Activated CD4-positive, alpha-beta memory T cell treated with anti-CD3 and anti-CD28 coated beads, Interleukin-2, amount 10 ng/mL, durations not matched to agents 7 days and 5 days (primary cell): ENCODE results near the gene ENPEP. TPM values are rescaled to one million over a fixed set of nuclear protein-coding genes. Genes with fewer than 3 reads are reported as not detected.
"Not testable (repeated sequence)": the region's sequence is repeated elsewhere in the genome, so short reads cannot be mapped to it uniquely, and the experiment has no call there.

Experiments
- CTCF ChIA-PET: fragments of 350-600 bp; sonication (Branson Sonifier 250); formaldehyde crosslinking; loops from one replicate; lab custom pipeline; 2021; ENCODE audit warnings: antibody characterized with exemption, inconsistent platforms; lab: Charles Lee
- POLR2A ChIA-PET: fragments of 350-600 bp; sonication (Branson Sonifier 250); formaldehyde crosslinking; loops from one replicate; lab custom pipeline; 2021; ENCODE audit warnings: antibody characterized with exemption; lab: Charles Lee
- DNase-seq: peaks from one replicate; pipeline ENCODE4 v3.0.0-alpha.2; 2020
- H3K27ac Mint-ChIP-seq: one replicate; pipeline ENCODE4 v1.8.0; 2021; ENCODE audit warnings: mild to moderate bottlenecking, mixed read lengths
- H3K27me3 Mint-ChIP-seq: one replicate; pipeline ENCODE4 v1.8.0; 2021; ENCODE audit warnings: mixed read lengths
- H3K36me3 Mint-ChIP-seq: one replicate; pipeline ENCODE4 v1.8.0; 2021; ENCODE audit warnings: low read depth, mixed read lengths
- H3K4me1 Mint-ChIP-seq: one replicate; pipeline ENCODE4 v1.8.0; 2021; ENCODE audit warnings: mixed read lengths
- H3K4me3 Mint-ChIP-seq: one replicate; pipeline ENCODE4 v1.8.0; 2021; ENCODE audit warnings: mild to moderate bottlenecking, mixed read lengths
- H3K9me3 Mint-ChIP-seq: one replicate; pipeline ENCODE4 v1.8.0; 2021; ENCODE audit warnings: mixed read lengths
- total RNA-seq, 2 experiments: library from RNA; stranded (reverse); gene quantifications; one replicate each; pipeline ENCODE4 v1.2.3, GENCODE V29; 2021

The ENPEP gene
- total RNA-seq, 2 experiments from 2014 or later: 0.15 to 0.65 TPM

- no peak overlapping the region for H3K4me3 Mint-ChIP-seq
- CTCF ChIA-PET: interaction anchor here (1.1 kb wide), 2 partner anchors 25 to 45 kb away, joined by 3 read pairs; no protein-coding TSS in a partner anchor
- no peaks in the 10 kb centered on the region for H3K36me3 Mint-ChIP-seq
- H3K4me1 Mint-ChIP-seq: no peaks in the 10 kb centered on the region
- H3K27ac Mint-ChIP-seq: no peak overlapping the region
- H3K9me3 Mint-ChIP-seq: no peaks in the 10 kb centered on the region
- POLR2A ChIA-PET: no interaction called here
- DNase-seq: no peak
- H3K27me3 Mint-ChIP-seq: peaks cover 31% of the 10 kb centered on the region
These were observed 64.6 kb downstream of the ENPEP start for GRCh38 chr4:110540581-110540980.

- no peaks in the 10 kb centered on the region for H3K9me3 Mint-ChIP-seq
- H3K27ac Mint-ChIP-seq: no peak overlapping the region
- CTCF ChIA-PET: interaction anchor here (1.1 kb wide), 1 partner anchor 25 kb away, joined by 3 read pairs; no protein-coding TSS in a partner anchor
- POLR2A ChIA-PET: no interaction called here
- peaks cover 31% of the 10 kb centered on the region for H3K27me3 Mint-ChIP-seq
- H3K4me1 Mint-ChIP-seq: no peaks in the 10 kb centered on the region
- no peak overlapping the region for H3K4me3 Mint-ChIP-seq
- no peaks in the 10 kb centered on the region for H3K36me3 Mint-ChIP-seq
- DNase-seq: no peak
These were observed 65.1 kb downstream of the ENPEP start for GRCh38 chr4:110540982-110541451.

- H3K4me1 Mint-ChIP-seq: no peaks in the 10 kb centered on the region
- H3K36me3 Mint-ChIP-seq: no peaks in the 10 kb centered on the region
- POLR2A ChIA-PET: no interaction called here
- no peak overlapping the region for H3K27ac Mint-ChIP-seq
- H3K4me3 Mint-ChIP-seq: no peak overlapping the region
- no peaks in the 10 kb centered on the region for H3K9me3 Mint-ChIP-seq
- H3K27me3 Mint-ChIP-seq: peaks cover 29% of the 10 kb centered on the region
- no peak for DNase-seq
- CTCF ChIA-PET: interaction anchor here (1.2 kb wide), 1 partner anchor 26 kb away, joined by 3 read pairs; no protein-coding TSS in a partner anchor
These were observed 67.6 kb downstream of the ENPEP start for GRCh38 chr4:110543577-110543976.

GRCh38 chr4:110544594-110544993, 68.6 kb downstream of the ENPEP start:
- DNase-seq: no peak
- H3K9me3 Mint-ChIP-seq: no peaks in the 10 kb centered on the region
- H3K27ac Mint-ChIP-seq: no peak overlapping the region
- CTCF ChIA-PET: interaction anchor here (0.6 kb wide), 1 partner anchor 1141 kb away, joined by 3 read pairs; no protein-coding TSS in a partner anchor
- no peak overlapping the region for H3K4me3 Mint-ChIP-seq
- H3K27me3 Mint-ChIP-seq: peaks cover 30% of the 10 kb centered on the region
- no peaks in the 10 kb centered on the region for H3K4me1 Mint-ChIP-seq
- POLR2A ChIA-PET: no interaction called here
- no peaks in the 10 kb centered on the region for H3K36me3 Mint-ChIP-seq

GRCh38 chr4:110550260-110550659, 74.3 kb downstream of the ENPEP start:
- Mint-ChIP-seq H3K9me3 (no peaks in the 10 kb centered on the region), H3K4me1 (no peaks in the 10 kb centered on the region), H3K36me3 (no peaks in the 10 kb centered on the region), H3K27me3 (peaks cover 16% of the 10 kb centered on the region), H3K4me3 (no peak overlapping the region), H3K27ac (no peak overlapping the region)
- ChIA-PET CTCF (no interaction called here), POLR2A (no interaction called here)
- DNase-seq: no peak

- ChIA-PET CTCF (no interaction called here), POLR2A (no interaction called here)
- no peak overlapping the region for H3K4me3 Mint-ChIP-seq
- H3K27ac Mint-ChIP-seq: no peak overlapping the region
- peaks cover 15% of the 10 kb centered on the region for H3K27me3 Mint-ChIP-seq
- DNase-seq: no peak
- H3K4me1 Mint-ChIP-seq: no peaks in the 10 kb centered on the region
- H3K9me3 Mint-ChIP-seq: no peaks in the 10 kb centered on the region
- no peaks in the 10 kb centered on the region for H3K36me3 Mint-ChIP-seq
These were observed 77.2 kb downstream of the ENPEP start for GRCh38 chr4:110553197-110553596.

- Mint-ChIP-seq H3K27me3 (peaks cover 1% of the 10 kb centered on the region), H3K4me3 (no peak overlapping the region), H3K27ac (no peak overlapping the region), H3K9me3 (no peaks in the 10 kb centered on the region), H3K4me1 (no peaks in the 10 kb centered on the region), H3K36me3 (no peaks in the 10 kb centered on the region)
- ChIA-PET CTCF (no interaction called here), POLR2A (no interaction called here)
- no peak for DNase-seq
These were observed 91.3 kb downstream of the ENPEP start for GRCh38 chr4:110567214-110567613.

GRCh38 chr4:110576696-110577095, 100.7 kb downstream of the ENPEP start:
- POLR2A ChIA-PET, H3K36me3 Mint-ChIP-seq, DNase-seq, CTCF ChIA-PET, H3K4me1 Mint-ChIP-seq, H3K4me3 Mint-ChIP-seq, H3K9me3 Mint-ChIP-seq, H3K27ac Mint-ChIP-seq: not testable (repeated sequence)
- H3K27me3 Mint-ChIP-seq: peaks cover 13% of the 10 kb centered on the region

GRCh38 chr4:110586131-110586850, 110.3 kb downstream of the ENPEP start:
- H3K4me1 Mint-ChIP-seq: no peaks in the 10 kb centered on the region
- no peak for DNase-seq
- no peaks in the 10 kb centered on the region for H3K9me3 Mint-ChIP-seq
- H3K27ac Mint-ChIP-seq: no peak overlapping the region
- H3K36me3 Mint-ChIP-seq: no peaks in the 10 kb centered on the region
- CTCF ChIA-PET: interaction anchor here (1.0 to 1.3 kb wide), 3 partner anchors 11 to 67 kb away, joined by 3 to 7 read pairs (median 3); no protein-coding TSS in a partner anchor
- H3K4me3 Mint-ChIP-seq: no peak overlapping the region
- POLR2A ChIA-PET: no interaction called here
- peaks cover 2% of the 10 kb centered on the region for H3K27me3 Mint-ChIP-seq

- no peaks in the 10 kb centered on the region for H3K4me1 Mint-ChIP-seq
- H3K9me3 Mint-ChIP-seq: no peaks in the 10 kb centered on the region
- H3K27me3 Mint-ChIP-seq: peaks cover 2% of the 10 kb centered on the region
- POLR2A ChIA-PET: no interaction called here
- H3K4me3 Mint-ChIP-seq: no peak overlapping the region
- no peaks in the 10 kb centered on the region for H3K36me3 Mint-ChIP-seq
- H3K27ac Mint-ChIP-seq: no peak overlapping the region
- DNase-seq: no peak
- CTCF ChIA-PET: no interaction called here
These were observed 111.8 kb downstream of the ENPEP start for GRCh38 chr4:110587666-110588285.

- Mint-ChIP-seq H3K27me3 (peaks cover 2% of the 10 kb centered on the region), H3K36me3 (no peaks in the 10 kb centered on the region), H3K4me1 (no peaks in the 10 kb centered on the region), H3K27ac (no peak overlapping the region), H3K9me3 (no peaks in the 10 kb centered on the region), H3K4me3 (no peak overlapping the region)
- POLR2A ChIA-PET: interaction anchor here (0.6 kb wide), 1 partner anchor 589 kb away, joined by 3 read pairs; no protein-coding TSS in a partner anchor
- CTCF ChIA-PET: no interaction called here
- DNase-seq: no peak
These were observed 113.3 kb downstream of the ENPEP start for GRCh38 chr4:110589297-110589696.

- H3K27me3 Mint-ChIP-seq: peaks cover 7% of the 10 kb centered on the region
These were observed 119.6 kb downstream of the ENPEP start for GRCh38 chr4:110595583-110595982.

GRCh38 chr4:110596431-110596830, 120.5 kb downstream of the ENPEP start:
- H3K9me3 Mint-ChIP-seq: no peaks in the 10 kb centered on the region
- H3K4me3 Mint-ChIP-seq: no peak overlapping the region
- H3K4me1 Mint-ChIP-seq: no peaks in the 10 kb centered on the region
- ChIA-PET POLR2A (no interaction called here), CTCF (interaction anchor here (1.8 kb wide), 1 partner anchor 10 kb away, joined by 7 read pairs; no protein-coding TSS in a partner anchor)
- DNase-seq: no peak
- H3K27me3 Mint-ChIP-seq: peaks cover 7% of the 10 kb centered on the region
- H3K36me3 Mint-ChIP-seq: no peaks in the 10 kb centered on the region
- H3K27ac Mint-ChIP-seq: no peak overlapping the region

More at GRCh38 chr4:110595583-110595982, 119.6 kb downstream of the ENPEP start:
- Mint-ChIP-seq H3K9me3 (no peaks in the 10 kb centered on the region), H3K4me1 (no peaks in the 10 kb centered on the region), H3K36me3 (no peaks in the 10 kb centered on the region), H3K27ac (no peak overlapping the region), H3K4me3 (no peak overlapping the region)
- DNase-seq: no peak
- CTCF ChIA-PET: no interaction called here
- POLR2A ChIA-PET: no interaction called here
